Inferior parietal cortex (tissue), 1 donor: Measurements from ENCODE around the gene CNTNAP2.

Source experiments
- DNase-seq: peaks from one replicate; pipeline ENCODE4 v3.0.0-alpha.2; 2016; ENCODE audit errors: extremely low spot score

The CNTNAP2 gene

GRCh38 chr7:148142660-148143248, 2026.2 kb downstream of the CNTNAP2 start:
- DNase-seq = peak; percentile 79

- DNase-seq = no peak
Observed at GRCh38 chr7:148144827-148145226, 2028.2 kb downstream of the CNTNAP2 start.

- no peak for DNase-seq
Observed at GRCh38 chr7:148146346-148146745, 2029.7 kb downstream of the CNTNAP2 start.

- no peak for DNase-seq
Observed at GRCh38 chr7:148147438-148147837, 2030.8 kb downstream of the CNTNAP2 start.

- DNase-seq = no peak
Observed at GRCh38 chr7:148148456-148148855, 2031.9 kb downstream of the CNTNAP2 start.

GRCh38 chr7:148149730-148150129, 2033.1 kb downstream of the CNTNAP2 start:
- DNase-seq = no peak

GRCh38 chr7:148151778-148152177, 2035.2 kb downstream of the CNTNAP2 start:
- no peak for DNase-seq

- DNase-seq = no peak
Observed at GRCh38 chr7:148153616-148154284, 2037.1 kb downstream of the CNTNAP2 start.

GRCh38 chr7:148155000-148155399, 2038.4 kb downstream of the CNTNAP2 start:
- no peak for DNase-seq

GRCh38 chr7:148155826-148156225, 2039.2 kb downstream of the CNTNAP2 start:
- DNase-seq = no peak

- no peak for DNase-seq
Observed at GRCh38 chr7:148156233-148156632, 2039.6 kb downstream of the CNTNAP2 start.

- no peak for DNase-seq
Observed at GRCh38 chr7:148159331-148159730, 2042.7 kb downstream of the CNTNAP2 start.

- no peak for DNase-seq
Observed at GRCh38 chr7:148161776-148162175, 2045.2 kb downstream of the CNTNAP2 start.

GRCh38 chr7:148162808-148163207, 2046.2 kb downstream of the CNTNAP2 start:
- no peak for DNase-seq

GRCh38 chr7:148163246-148163645, 2046.6 kb downstream of the CNTNAP2 start:
- DNase-seq = no peak

- no peak for DNase-seq
Observed at GRCh38 chr7:148172920-148173319, 2056.3 kb downstream of the CNTNAP2 start.

- no peak for DNase-seq
Observed at GRCh38 chr7:148173369-148173768, 2056.8 kb downstream of the CNTNAP2 start.

GRCh38 chr7:148174376-148174775, 2057.8 kb downstream of the CNTNAP2 start:
- no peak for DNase-seq

GRCh38 chr7:148175512-148175911, 2058.9 kb downstream of the CNTNAP2 start:
- DNase-seq = no peak

- no peak for DNase-seq
Observed at GRCh38 chr7:148177972-148178371, 2061.4 kb downstream of the CNTNAP2 start.

- peak; percentile 43 for DNase-seq
Observed at GRCh38 chr7:148180075-148180474, 2063.5 kb downstream of the CNTNAP2 start.

GRCh38 chr7:148182264-148182663, 2065.7 kb downstream of the CNTNAP2 start:
- no peak for DNase-seq

GRCh38 chr7:148185041-148185440, 2068.4 kb downstream of the CNTNAP2 start:
- DNase-seq = no peak

- DNase-seq = no peak
Observed at GRCh38 chr7:148187471-148187870, 2070.9 kb downstream of the CNTNAP2 start.
